H9 (cell line): ENCODE measurements around the gene TREM2. TPM values are rescaled to one million over a fixed set of nuclear protein-coding genes. Genes with fewer than 3 reads are reported as not detected.

Experiments
- DNase-seq: peaks from one replicate; pipeline ENCODE4 v3.0.0-alpha.2; 2017
- H2AFZ ChIP-seq: one replicate; pipeline ENCODE4 v1.6.1; 2013; ENCODE audit warnings: mild to moderate bottlenecking, low read length, control low read depth, moderate library complexity
- H2AK5ac ChIP-seq: 2 replicates; pipeline ENCODE4 v1.6.1; 2013; ENCODE audit warnings: low read length, control low read depth, mixed read lengths; ENCODE audit not compliant: insufficient read length
- H2BK120ac ChIP-seq: one replicate; pipeline ENCODE4 v1.6.1; 2013; ENCODE audit warnings: low read depth, mild to moderate bottlenecking, low read length, control low read depth, inconsistent platforms; ENCODE audit not compliant: poor library complexity, severe bottlenecking
- H2BK12ac ChIP-seq: 2 replicates; pipeline ENCODE4 v1.6.1; 2013; ENCODE audit warnings: low read length, control low read depth, mixed read lengths, low read depth; ENCODE audit not compliant: insufficient read length
- H2BK15ac ChIP-seq: 2 replicates; pipeline ENCODE4 v1.6.1; 2013; ENCODE audit warnings: low read depth, low read length, control low read depth
- H2BK20ac ChIP-seq: one replicate; pipeline ENCODE4 v1.6.1; 2013; ENCODE audit warnings: low read depth, mild to moderate bottlenecking, low read length, control low read depth, inconsistent platforms; ENCODE audit not compliant: poor library complexity, severe bottlenecking
- H2BK5ac ChIP-seq: 2 replicates; pipeline ENCODE4 v1.6.1; 2013; ENCODE audit warnings: low read length, control low read depth, mixed read lengths; ENCODE audit not compliant: insufficient read length
- H3K14ac ChIP-seq: 2 replicates; pipeline ENCODE4 v1.6.1; 2013; ENCODE audit warnings: low read length, control low read depth; ENCODE audit not compliant: insufficient read depth
- H3K18ac ChIP-seq: 2 replicates; pipeline ENCODE4 v1.6.1; 2013; ENCODE audit warnings: low read depth, mild to moderate bottlenecking, mixed read lengths, low read length, control low read depth; ENCODE audit not compliant: insufficient read length
- H3K23ac ChIP-seq: 2 replicates; pipeline ENCODE4 v1.6.1; 2013; ENCODE audit warnings: low read length, control low read depth, mixed read lengths, low read depth; ENCODE audit not compliant: insufficient read length
- H3K23me2 ChIP-seq: 2 replicates; pipeline ENCODE4 v1.6.1; 2013; ENCODE audit warnings: low read depth, mild to moderate bottlenecking, mixed read lengths, low read length, control low read depth; ENCODE audit not compliant: insufficient read length, poor library complexity, severe bottlenecking
- H3K27ac ChIP-seq: 2 replicates; pipeline ENCODE4 v1.5.1; 2013; ENCODE audit warnings: low read length, control low read depth, mixed read lengths, low read depth; ENCODE audit not compliant: insufficient read length
- H3K27me3 ChIP-seq: 2 replicates; pipeline ENCODE4 v1.6.1; 2013; ENCODE audit warnings: low read length, control low read depth, inconsistent platforms; ENCODE audit not compliant: insufficient read depth
- H3K4ac ChIP-seq: 2 replicates; pipeline ENCODE4 v1.6.1; 2013; ENCODE audit warnings: low read depth, mild to moderate bottlenecking, control low read depth, inconsistent platforms, low read length, moderate library complexity
- H3K4me1 ChIP-seq: 2 replicates; pipeline ENCODE4 v1.6.1; 2013; ENCODE audit warnings: low read length, control low read depth, inconsistent platforms; ENCODE audit not compliant: insufficient read depth
- H3K4me2 ChIP-seq: 2 replicates; pipeline ENCODE4 v1.6.1; 2013; ENCODE audit warnings: low read length, control low read depth, mixed read lengths; ENCODE audit not compliant: insufficient read length, insufficient read depth
- H3K56ac ChIP-seq: 2 replicates; pipeline ENCODE4 v1.6.1; 2013; ENCODE audit warnings: low read depth, mild to moderate bottlenecking, mixed read lengths, low read length, control low read depth; ENCODE audit not compliant: insufficient read length
- H3K79me1 ChIP-seq: 2 replicates; pipeline ENCODE4 v1.6.1; 2013; ENCODE audit warnings: low read depth, mild to moderate bottlenecking, moderate library complexity, low read length, control low read depth, inconsistent platforms; ENCODE audit not compliant: insufficient read depth, poor library complexity, severe bottlenecking
- H3K79me2 ChIP-seq: 2 replicates; pipeline ENCODE4 v1.6.1; 2013; ENCODE audit warnings: low read length, control low read depth, inconsistent platforms; ENCODE audit not compliant: insufficient read depth
- H3K9ac ChIP-seq: 2 replicates; pipeline ENCODE4 v1.6.1; 2013; ENCODE audit warnings: low read length, control low read depth, mixed read lengths; ENCODE audit not compliant: insufficient read length; ENCODE audit errors: extremely low read depth
- H3K9me3 ChIP-seq: one replicate; pipeline ENCODE4 v1.6.1; 2013; ENCODE audit warnings: low read depth, low read length, inconsistent platforms; ENCODE audit not compliant: control insufficient read depth
- H3T11ph ChIP-seq: one replicate; pipeline ENCODE4 v1.6.1; 2013; ENCODE audit warnings: mild to moderate bottlenecking, low read length, control low read depth, inconsistent platforms
- H4K20me1 ChIP-seq: one replicate; pipeline ENCODE4 v1.6.1; 2013; ENCODE audit not compliant: control insufficient read depth, insufficient read length, insufficient read depth
- H4K5ac ChIP-seq: 2 replicates; pipeline ENCODE4 v1.6.1; 2013; ENCODE audit warnings: low read depth, mild to moderate bottlenecking, mixed read lengths, low read length, control low read depth; ENCODE audit not compliant: insufficient read length
- H4K8ac ChIP-seq: replicated peaks from 2 replicates; pipeline ENCODE4 v1.6.1; 2013; ENCODE audit warnings: low read length, control low read depth, mixed read lengths, low read depth; ENCODE audit not compliant: insufficient read length
- H4K91ac ChIP-seq: 2 replicates; pipeline ENCODE4 v1.6.1; 2013; ENCODE audit warnings: low read depth, mild to moderate bottlenecking, moderate library complexity, mixed read lengths, low read length, control low read depth; ENCODE audit not compliant: insufficient read length
- H3K27ac Mint-ChIP-seq, 3 experiments: 2 replicates in 2 of 3; 3 replicates in 1 of 3; pipeline ENCODE4 v1.8.0; 2020 to 2021; ENCODE audit warnings: mixed read lengths in 3 of 3, mild to moderate bottlenecking in 1 of 3, moderate library complexity in 1 of 3
- H3K27me3 Mint-ChIP-seq: 2 replicates; pipeline ENCODE4 v1.8.0; 2021; ENCODE audit warnings: low read depth, mild to moderate bottlenecking, moderate library complexity, mixed read lengths
- H3K36me3 Mint-ChIP-seq, 3 experiments: 2 replicates in 2 of 3; 3 replicates in 1 of 3; pipeline ENCODE4 v1.8.0; 2020 to 2021; ENCODE audit warnings: low read depth in 3 of 3, mixed read lengths in 3 of 3; ENCODE audit not compliant: insufficient read depth in 1 of 3
- H3K4me1 Mint-ChIP-seq, 2 experiments: 2 replicates each; pipeline ENCODE4 v1.8.0; 2020; ENCODE audit warnings: mixed read lengths in 2 of 2
- H3K4me3 Mint-ChIP-seq, 2 experiments: 2 replicates in 1 of 2; 3 replicates in 1 of 2; pipeline ENCODE4 v1.8.0; 2020 to 2021; ENCODE audit warnings: mild to moderate bottlenecking in 2 of 2, mixed read lengths in 2 of 2, moderate library complexity in 1 of 2
- H3K9me3 Mint-ChIP-seq, 2 experiments: 2 replicates in 1 of 2; 3 replicates in 1 of 2; pipeline ENCODE4 v1.8.0; 2020; ENCODE audit warnings: mild to moderate bottlenecking in 2 of 2, mixed read lengths in 2 of 2, moderate library complexity in 1 of 2
- CTCF ChIP-seq: fragments of 200-600 bp; sonication (generic); conservative IDR thresholded peaks from 3 replicates; pipeline ENCODE4 v1.8.0; 2021; ENCODE audit warnings: antibody characterized with exemption, mild to moderate bottlenecking
- WGBS: extraction: QIAGEN DNeasy Blood & Tissue Kit; methylation state at CpG from one replicate; pipeline ENCODE4 v1.1.7; 2013; ENCODE audit warnings: missing lambda C conversion rate, low lambda C conversion rate, mixed read lengths; ENCODE audit not compliant: insufficient read length; ENCODE audit errors: extremely low coverage; 5-methylcytosine and 5-hydroxymethylcytosine counted together
- total RNA-seq: library from RNA; stranded (reverse); gene quantifications from 2 replicates; pipeline ENCODE4 v1.2.1, GENCODE V29; 2021

The TREM2 gene
- total RNA-seq, 1 experiment from 2014 or later, result 0.31 TPM

- no CpG with 5 or more reads among the region's 5 CpGs for WGBS
These were observed 46.8 kb upstream of the TREM2 start for GRCh38 chr6:41209547-41210320.

More at GRCh38 chr6:41209547-41210320, 46.8 kb upstream of the TREM2 start:
- no peak overlapping the region for H3T11ph ChIP-seq
- H3K23me2 ChIP-seq, result no peaks in the 10 kb centered on the region
- no peak overlapping the region for H3K4me2 ChIP-seq
- Mint-ChIP-seq H3K4me3 (no peak overlapping the region), H3K27me3 (peaks cover 15% of the 10 kb centered on the region), H3K27ac (peak overlapping the region in 1 of 3 experiments; percentile 68; a peak in 1 of 7 replicates), H3K4me1 (no peaks in the 10 kb centered on the region), H3K36me3 (no peaks in the 10 kb centered on the region; a peak in 1 of 7 replicates), H3K9me3 (peaks cover 6 to 11% of the 10 kb centered on the region in 2 experiments; a peak in 4 of 5 replicates)
- no peak overlapping the region for H3K4ac ChIP-seq
- no peaks in the 10 kb centered on the region for H3K4me1 ChIP-seq
- H2BK20ac ChIP-seq, result no peak overlapping the region
- H3K27me3 ChIP-seq, result no peaks in the 10 kb centered on the region
- no peak overlapping the region for H2AFZ ChIP-seq
- no peak overlapping the region for H2BK5ac ChIP-seq
- no peak overlapping the region for H3K14ac ChIP-seq
- no peak overlapping the region for H2BK120ac ChIP-seq
- no peak overlapping the region for H3K27ac ChIP-seq
- H3K18ac ChIP-seq, result no peak overlapping the region
- H3K79me2 ChIP-seq, result no peaks in the 10 kb centered on the region
- H3K23ac ChIP-seq, result no peak overlapping the region
- H3K9ac ChIP-seq, result no peak overlapping the region
- H4K20me1 ChIP-seq, result no peaks in the 10 kb centered on the region
- H2AK5ac ChIP-seq, result no peak overlapping the region
- H4K5ac ChIP-seq, result no peak overlapping the region
- no peak overlapping the region for H2BK12ac ChIP-seq
- no peak overlapping the region for H2BK15ac ChIP-seq
- H4K91ac ChIP-seq, result no peak overlapping the region
- H3K79me1 ChIP-seq, result no peaks in the 10 kb centered on the region
- no peak for TF ChIP-seq CTCF
- H4K8ac ChIP-seq, result no peak overlapping the region
- no peak overlapping the region for H3K56ac ChIP-seq
- DNase-seq, result no peak
- no peaks in the 10 kb centered on the region for H3K9me3 ChIP-seq
